HepG2 (cell line): ENCODE measurements around the gene EMC8. TPM values are rescaled to one million over a fixed set of nuclear protein-coding genes. Genes with fewer than 3 reads are reported as not detected.

Experiments used
- ATAC-seq: fragments of 200-7000 bp; cut with Tn5 transposase; 3 replicates; pipeline ENCODE4 v1.9.1; 2020; ENCODE audit warnings: mild to moderate bottlenecking, moderate library complexity
- BruUV-seq: library from RNA; stranded (reverse); fragments of 400-500 nt; replicated peaks from 2 replicates; lab custom pipeline; 2021; lab: Mats Ljungman, UMichigan
- CTCF ChIA-PET: fragments of 300-600 bp; formaldehyde crosslinking; extraction: SDS; loops from one replicate; lab custom pipeline; 2021; ENCODE audit warnings: low total read pairs, inconsistent platforms, low intra/inter-chr PET ratio; lab: Yijun Ruan, JAX
- POLR2A ChIA-PET: fragments of 350-600 bp; sonication (Branson Sonifier 250); formaldehyde crosslinking; loops from one replicate; lab custom pipeline; 2020; ENCODE audit warnings: antibody characterized with exemption, inconsistent platforms; lab: Yijun Ruan, JAX
- DNase-seq: peaks from one replicate; pipeline ENCODE4 v3.0.0-alpha.2; 2015; ENCODE audit warnings: low spot score
- FAIRE-seq: peaks from 3 replicates; lab custom pipeline; 2011; peaks lifted over from hg19 to GRCh38; lab: Jason Lieb, UNC
- H2AFZ ChIP-seq: one replicate; pipeline ENCODE4 v1.6.1; 2011; ENCODE audit warnings: low read length, inconsistent platforms
- H3K27ac ChIP-seq: fragments of 300-600 bp; 3 replicates; pipeline ENCODE4 v1.8.0; 2011; ENCODE audit warnings: mixed run types, mild to moderate bottlenecking, mixed read lengths, low read length, inconsistent platforms; ENCODE audit not compliant: insufficient read depth; ENCODE audit errors: extremely low read length
- H3K27me3 ChIP-seq, 2 experiments: fragments of 200-600 bp in 1 of 2; 2 replicates in 1 of 2; 3 replicates in 1 of 2; pipeline versions ENCODE4 v1.6.0 to v1.8.0; 2011; ENCODE audit warnings: low read length in 2 of 2, mild to moderate bottlenecking in 2 of 2, moderate library complexity in 2 of 2, inconsistent platforms in 1 of 2; ENCODE audit not compliant: insufficient read depth in 2 of 2, control insufficient read depth in 1 of 2
- H3K36me3 ChIP-seq, 2 experiments: fragments of 200-600 bp in 1 of 2; replicated peaks in 1 of 2; 2 replicates in 1 of 2; 3 replicates in 1 of 2; pipeline versions ENCODE4 v1.5.1 to v1.8.0; 2011; ENCODE audit warnings: low read length in 2 of 2, inconsistent platforms in 1 of 2; ENCODE audit not compliant: insufficient read depth in 2 of 2, control insufficient read depth in 1 of 2
- H3K4me1 ChIP-seq: 2 replicates; pipeline ENCODE4 v1.5.1; 2012; ENCODE audit warnings: low read length, inconsistent platforms; ENCODE audit not compliant: insufficient read depth
- H3K4me2 ChIP-seq: 2 replicates; pipeline ENCODE4 v1.6.0; 2011; ENCODE audit warnings: low read depth, low read length, inconsistent platforms
- H3K4me3 ChIP-seq, 3 experiments: fragments of 200-600 bp in 1 of 3; sonication (generic), shearing (Covaris generic) in 1 of 3; replicated peaks in 1 of 3; 2 replicates each; pipeline ENCODE4 v1.5.1; 2011 to 2016; ENCODE audit warnings: low read length in 3 of 3, inconsistent platforms in 2 of 3, low read depth in 2 of 3, mild to moderate bottlenecking in 2 of 3, control low read depth in 1 of 3, mixed read lengths in 1 of 3; ENCODE audit not compliant: insufficient read depth in 1 of 3
- H3K79me2 ChIP-seq: one replicate; pipeline ENCODE4 v1.6.1; 2011; ENCODE audit warnings: low read length, inconsistent platforms; ENCODE audit not compliant: insufficient read depth
- H3K9ac ChIP-seq: 2 replicates; pipeline ENCODE4 v1.6.0; 2011; ENCODE audit warnings: mild to moderate bottlenecking, low read depth, low read length, inconsistent platforms; ENCODE audit not compliant: insufficient read depth
- H3K9me3 ChIP-seq: 2 replicates; pipeline ENCODE4 v1.5.1; 2012; ENCODE audit warnings: mild to moderate bottlenecking, low read length
- H4K20me1 ChIP-seq: 2 replicates; pipeline ENCODE4 v1.6.0; 2011; ENCODE audit warnings: inconsistent platforms, mild to moderate bottlenecking, low read length, moderate library complexity; ENCODE audit not compliant: insufficient read depth
- GLMP ChIP-seq: sonication (generic); formaldehyde crosslinking; IDR thresholded peaks from 2 replicates; pipeline ENCODE4 v1.9.0; 2021; ENCODE audit warnings: missing genetic modification reagents, mild to moderate bottlenecking, borderline replicate concordance
- NAIF1 ChIP-seq: sonication (generic); formaldehyde crosslinking; IDR thresholded peaks from 2 replicates; pipeline ENCODE4 v1.5.0; 2020; ENCODE audit warnings: mild to moderate bottlenecking, missing genetic modification reagents, borderline replicate concordance
- NFRKB ChIP-seq: fragments of 450-650 bp; IDR thresholded peaks from 2 replicates; pipeline ENCODE4 v1.6.1; 2017
- TMF1 ChIP-seq: sonication (generic); formaldehyde crosslinking; IDR thresholded peaks from 2 replicates; pipeline ENCODE4 v1.8.1; 2022; ENCODE audit warnings: low read depth, missing genetic modification reagents
- WGBS: methylation state at CpG from one replicate; pipeline ENCODE4 v1.1.6; 2017; ENCODE audit warnings: low lambda C conversion rate; 5-methylcytosine and 5-hydroxymethylcytosine counted together
- in situ Hi-C: cut with HindIII; loops from 2 replicates; pipeline ENCODE4 v1.10.0; 2017; ENCODE audit warnings: low pct_unique_long_range_greater_than_20kb; ENCODE audit not compliant: extremely low pct_ligation_motif_present
- intact Hi-C: fragments of 100-400 bp; cut with micrococcal nuclease; formaldehyde crosslinking; loops from one replicate; pipeline ENCODE4 v1.10.0; 2022; ENCODE audit not compliant: unreplicated experiment
- polyA plus RNA-seq, 8 experiments: library from polyadenylated mRNA; depleted of rRNA in 3 of 8; stranded (reverse) in 7 of 8; unstranded in 1 of 8; fragments of >200 nt; fragmentation: Illumina TruSeq in 4 of 8; extraction: Trizol in 4 of 8; gene quantifications; 2 replicates each; pipeline versions ENCODE4 v1.2.1 to v1.2.3, GENCODE V29; 2011 to 2016; ENCODE audit warnings: low read depth in 4 of 8, missing spikeins in 1 of 8, mixed read lengths in 1 of 8; ENCODE audit not compliant: insufficient read depth in 1 of 8
- total RNA-seq, 5 experiments: library from RNA; depleted of rRNA; stranded (reverse); fragments of >200 nt; fragmentation: Illumina TruSeq; extraction: Trizol; gene quantifications; 2 replicates each; pipeline ENCODE4 v1.2.3, GENCODE V29; 2016; ENCODE audit warnings: low read depth in 1 of 5
- TF ChIP-seq, protein P1 (sequence below): sonication (generic); formaldehyde crosslinking; IDR thresholded peaks from 2 replicates; pipeline ENCODE4 v1.5.1; 2020; ENCODE audit warnings: mild to moderate bottlenecking, moderate library complexity, missing genetic modification reagents
- TF ChIP-seq, protein P2 (sequence below): sonication (generic); formaldehyde crosslinking; IDR thresholded peaks from 2 replicates; pipeline ENCODE4 v1.4.0; 2020; ENCODE audit warnings: missing genetic modification reagents, low read depth, mild to moderate bottlenecking, borderline replicate concordance

The EMC8 gene
- total and polyA plus RNA-seq, 2 of the 13 experiments (the other 11 are each of a cell fraction or from before 2014, with no cell fraction given) = 55.0 to 76.0 TPM

DNA sequence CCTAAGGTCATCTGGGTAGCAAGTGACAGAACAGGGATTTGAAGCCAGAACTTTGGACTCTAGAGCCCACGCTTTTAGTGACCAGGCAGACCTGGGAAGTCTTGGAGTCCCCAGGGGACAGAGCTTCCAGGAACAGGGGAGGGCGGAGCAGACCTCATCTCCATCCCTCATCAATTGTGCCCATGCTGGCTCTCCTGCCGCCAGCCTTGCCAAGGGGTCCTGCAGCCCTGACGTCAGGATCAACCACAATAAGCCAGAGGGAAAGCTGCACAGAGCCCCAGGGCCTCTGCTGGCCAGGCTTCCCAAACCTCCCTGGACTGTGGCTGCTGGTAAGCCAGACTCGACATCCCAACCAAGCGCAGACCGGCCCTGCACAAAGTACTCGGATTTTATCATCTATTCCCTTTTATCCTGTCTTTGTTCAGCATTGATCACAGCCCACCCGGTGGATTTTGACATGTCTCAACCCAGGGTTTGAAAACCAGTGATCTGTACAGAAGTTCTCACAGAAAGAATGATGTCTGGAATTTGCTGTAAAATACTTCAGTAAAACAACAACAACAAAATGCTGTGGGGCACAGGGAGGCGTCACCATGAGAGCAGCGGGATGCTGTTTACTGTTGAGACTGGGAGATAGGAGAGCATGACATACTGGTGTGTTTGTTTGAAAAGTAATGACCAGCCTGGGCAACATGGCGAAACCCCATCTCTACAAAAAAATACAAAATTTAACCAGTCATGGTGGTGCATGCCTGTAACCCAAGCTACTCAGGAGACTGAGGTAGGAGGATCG is 60.2 kb downstream of the EMC8 start (continued):
- no peak for TF ChIP-seq TMF1 (CRISPR knock-in tag)
- TF ChIP-seq, protein P1, sequence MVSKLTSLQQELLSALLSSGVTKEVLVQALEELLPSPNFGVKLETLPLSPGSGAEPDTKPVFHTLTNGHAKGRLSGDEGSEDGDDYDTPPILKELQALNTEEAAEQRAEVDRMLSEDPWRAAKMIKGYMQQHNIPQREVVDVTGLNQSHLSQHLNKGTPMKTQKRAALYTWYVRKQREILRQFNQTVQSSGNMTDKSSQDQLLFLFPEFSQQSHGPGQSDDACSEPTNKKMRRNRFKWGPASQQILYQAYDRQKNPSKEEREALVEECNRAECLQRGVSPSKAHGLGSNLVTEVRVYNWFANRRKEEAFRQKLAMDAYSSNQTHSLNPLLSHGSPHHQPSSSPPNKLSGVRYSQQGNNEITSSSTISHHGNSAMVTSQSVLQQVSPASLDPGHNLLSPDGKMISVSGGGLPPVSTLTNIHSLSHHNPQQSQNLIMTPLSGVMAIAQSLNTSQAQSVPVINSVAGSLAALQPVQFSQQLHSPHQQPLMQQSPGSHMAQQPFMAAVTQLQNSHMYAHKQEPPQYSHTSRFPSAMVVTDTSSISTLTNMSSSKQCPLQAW (CRISPR knock-in tag) = no peak

DNA sequence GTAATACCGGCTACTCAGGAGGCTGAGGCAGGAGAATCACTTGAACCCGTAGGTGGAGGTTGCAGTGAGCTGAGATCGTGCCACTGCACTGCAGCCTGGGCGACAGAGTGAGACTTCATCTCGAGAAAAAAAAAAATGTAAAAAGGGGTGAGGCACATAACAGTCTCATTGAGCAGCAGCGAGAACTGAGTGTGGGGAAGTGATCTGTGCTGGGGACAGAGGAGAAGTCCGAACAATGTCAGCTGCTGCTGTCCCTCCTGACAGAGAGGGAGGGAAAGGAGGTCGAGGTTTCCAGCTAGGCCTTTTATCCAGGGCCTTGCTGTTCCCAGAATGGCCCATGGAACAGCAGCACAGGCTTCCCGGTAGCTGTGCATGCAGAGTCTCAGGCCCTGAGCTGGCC is 62.4 kb downstream of the EMC8 start:
- ChIA-PET POLR2A (no interaction called here), CTCF (no interaction called here)
- FAIRE-seq (no peak), DNase-seq (no peak), ATAC-seq (no peak)
- Histone ChIP-seq H3K27me3 (peaks cover 8 to 19% of the 10 kb centered on the region in 2 experiments; a peak in 4 of 5 replicates), H2AFZ (no peak overlapping the region), H3K4me2 (no peak overlapping the region), H4K20me1 (no peaks in the 10 kb centered on the region), H3K4me1 (peaks cover 30% of the 10 kb centered on the region), H3K9ac (no peak overlapping the region), H3K36me3 (no peaks in the 10 kb centered on the region), H3K9me3 (no peaks in the 10 kb centered on the region), H3K27ac (no peak overlapping the region), H3K4me3 (no peak overlapping the region), H3K79me2 (no peaks in the 10 kb centered on the region)
- intact Hi-C loops = no loop called here
- WGBS = 65% methylated on average over 8 of the region's 9 CpGs
- in situ Hi-C loops = no loop called here
- no TSS peak for BruUV-seq
- TF ChIP-seq, protein P2, sequence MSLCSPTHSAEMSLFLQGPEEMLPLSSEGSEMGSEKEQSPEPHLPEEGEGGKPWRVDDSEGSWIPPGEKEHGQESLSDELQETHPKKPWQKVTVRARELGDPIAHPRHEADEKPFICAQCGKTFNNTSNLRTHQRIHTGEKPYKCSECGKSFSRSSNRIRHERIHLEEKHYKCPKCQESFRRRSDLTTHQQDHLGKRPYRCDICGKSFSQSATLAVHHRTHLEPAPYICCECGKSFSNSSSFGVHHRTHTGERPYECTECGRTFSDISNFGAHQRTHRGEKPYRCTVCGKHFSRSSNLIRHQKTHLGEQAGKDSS = no peak
- TF ChIP-seq NAIF1 (CRISPR knock-in tag) = no peak
- no peak for TF ChIP-seq NFRKB
- no peak for TF ChIP-seq GLMP
